Naive thymus-derived CD8-positive, alpha-beta T cell (primary cell): ENCODE results near the gene KRTAP5-2. TPM values are rescaled to one million over a fixed set of nuclear protein-coding genes. Genes with fewer than 3 reads are reported as not detected.
"Not testable (repeated sequence)": the region's sequence is repeated elsewhere in the genome, so short reads cannot be mapped to it uniquely, and the experiment has no call there.

Experiments used
- ATAC-seq, 2 donors: fragments of 150-1000 bp; cut with Tn5 transposase in 1 of 2; sonication (Bioruptor Pico), chemical (Tn5 transposase) in 1 of 2; 1 replicate in 1 of 2; 2 replicates in 1 of 2; pipeline ENCODE4 v1.10.0; 2021; ENCODE audit warnings: mild to moderate bottlenecking in 2 of 2, moderate library complexity in 2 of 2
- POLR2A ChIA-PET: fragments of 350-600 bp; sonication (Branson Sonifier 250); formaldehyde crosslinking; loops from one replicate; lab custom pipeline; 2021; ENCODE audit warnings: antibody characterized with exemption; lab: Charles Lee
- DNase-seq, 10 donors: peaks; one replicate each; pipeline versions ENCODE4 v3.0.0 to v3.0.0-alpha.2; 2020 to 2022
- H3K27ac Mint-ChIP-seq, 10 donors: one replicate each; pipeline ENCODE4 v1.8.0; 2020 to 2022; ENCODE audit warnings: mild to moderate bottlenecking in 10 of 10, mixed read lengths in 10 of 10, moderate library complexity in 4 of 10, inconsistent platforms in 1 of 10
- H3K27me3 Mint-ChIP-seq, 5 donors: one replicate each; pipeline ENCODE4 v1.8.0; 2021 to 2022; ENCODE audit warnings: mixed read lengths in 5 of 5
- H3K36me3 Mint-ChIP-seq, 3 donors: one replicate each; pipeline ENCODE4 v1.8.0; 2020 to 2022; ENCODE audit warnings: mixed read lengths in 3 of 3, mild to moderate bottlenecking in 2 of 3, inconsistent platforms in 1 of 3
- H3K4me1 Mint-ChIP-seq, 4 donors: one replicate each; pipeline ENCODE4 v1.8.0; 2021 to 2022; ENCODE audit warnings: mixed read lengths in 4 of 4
- H3K4me3 Mint-ChIP-seq, 10 donors: one replicate each; pipeline ENCODE4 v1.8.0; 2020 to 2022; ENCODE audit warnings: mild to moderate bottlenecking in 10 of 10, mixed read lengths in 10 of 10, moderate library complexity in 6 of 10, inconsistent platforms in 1 of 10
- H3K9me3 Mint-ChIP-seq, 9 donors: one replicate each; pipeline ENCODE4 v1.8.0; 2020 to 2022; ENCODE audit warnings: mixed read lengths in 9 of 9, mild to moderate bottlenecking in 3 of 9, inconsistent platforms in 1 of 9, moderate library complexity in 1 of 9
- polyA plus RNA-seq, 3 donors: library from polyadenylated mRNA; unstranded; fragments of 300-500 nt; fragmentation: Illumina TruSeq; gene quantifications; one replicate each; pipeline ENCODE4 v1.2.3, GENCODE V29; 2021
- total RNA-seq, 8 experiments: library from RNA in 2 of 8; stranded (reverse) in 2 of 8; gene quantifications; one replicate each; pipeline ENCODE4 v1.2.3 and lab custom pipeline; 2021 to 2026

KRTAP5-2 gene
- total and polyA plus RNA-seq, 5 experiments from 2014 or later: not detected

DNA sequence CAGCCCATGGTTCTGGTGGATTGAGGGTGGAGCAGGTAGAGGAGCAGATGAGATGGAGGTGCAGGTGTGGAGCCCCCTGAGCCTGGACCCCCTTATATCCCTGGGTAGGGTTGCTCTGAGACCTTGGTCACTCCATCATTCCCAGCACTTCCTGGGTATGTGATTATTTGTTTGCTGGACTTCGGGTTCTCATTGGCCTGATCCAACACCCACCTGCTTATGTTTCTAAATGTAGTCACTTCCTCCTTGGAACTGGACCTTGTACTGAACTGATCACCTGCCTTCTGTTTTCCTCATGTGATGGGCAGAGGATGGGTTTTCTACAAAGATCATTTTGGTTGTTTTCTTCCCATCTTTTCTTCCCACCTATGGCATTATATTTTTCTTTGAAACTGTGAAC is 24.0 kb upstream of the KRTAP5-2 start, which contains the start of gene KRTAP5-4:
Gene KRTAP5-4 (minus strand): TSS at position 53 of the 400 bp plus-strand sequence. CDS start 45 bp downstream, at position 8.
- ATAC-seq: no peak
- Mint-ChIP-seq H3K4me3 (no peak within 1 kb of the TSS), H3K27ac (peak within 1 kb of the TSS in 1 of 10 donors; percentile 28), H3K27me3 (peaks cover 10 to 20% (median 14%) of the 10 kb centered on the region in 5 donors), H3K9me3 (no peaks in the 10 kb centered on the region), H3K36me3 (no peaks in the 10 kb centered on the region), H3K4me1 (peaks cover 0 to 6% (median 3%) of the 10 kb centered on the region in 4 donors)
- DNase-seq: no peak
- POLR2A ChIA-PET: no interaction called here

- peaks cover 0 to 6% (median 3%) of the 10 kb centered on the region in 4 donors for H3K4me1 Mint-ChIP-seq
- DNase-seq: no peak
- H3K4me3 Mint-ChIP-seq: peak overlapping the region in 2 of 10 donors; percentile 33 to 45
Observed at GRCh38 chr11:1619449-1619848, 21.4 kb upstream of the KRTAP5-2 start.

DNA sequence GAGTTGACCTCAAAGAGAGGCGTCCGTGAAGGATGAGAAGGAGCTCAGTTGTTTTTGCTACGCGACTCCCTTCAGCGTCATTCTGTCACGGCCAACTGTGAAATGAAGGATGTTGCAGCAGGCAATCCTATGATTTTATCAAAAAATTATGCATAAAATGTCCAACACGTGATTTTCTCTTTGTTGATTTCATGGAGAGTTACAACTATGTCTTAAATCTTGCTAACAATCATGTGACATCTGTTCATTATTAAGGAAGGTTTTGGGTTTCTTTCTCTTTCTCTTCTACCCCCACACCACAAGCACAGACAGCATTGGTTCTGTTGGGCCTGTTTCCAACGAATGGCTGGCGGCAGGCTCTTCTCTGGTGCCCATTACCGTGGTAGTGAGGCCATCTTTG is 20.1 kb upstream of the KRTAP5-2 start:
- ATAC-seq: no peak

More at GRCh38 chr11:1619449-1619848, 21.4 kb upstream of the KRTAP5-2 start:
- POLR2A ChIA-PET: no interaction called here
- no peaks in the 10 kb centered on the region for H3K9me3 Mint-ChIP-seq
- no peaks in the 10 kb centered on the region for H3K36me3 Mint-ChIP-seq
- peak in 1 of 2 donors; percentile 61 for ATAC-seq
- peaks cover 26 to 41% (median 32%) of the 10 kb centered on the region in 5 donors for H3K27me3 Mint-ChIP-seq
- peak overlapping the region in 1 of 10 donors; percentile 10 for H3K27ac Mint-ChIP-seq

GRCh38 chr11:1608363-1608762 is 10.3 kb upstream of the KRTAP5-2 start, which contains the start of gene KRTAP5-3:
Gene KRTAP5-3 (minus strand): TSS chr11:1608463. CDS start chr11:1608385, 78 bp downstream.
- no peak for ATAC-seq
- H3K27ac Mint-ChIP-seq: no peak within 1 kb of the TSS
- no peaks in the 10 kb centered on the region for H3K36me3 Mint-ChIP-seq
- H3K4me1 Mint-ChIP-seq: peaks cover 0 to 1% (median under 1%) of the 10 kb centered on the region in 4 donors
- peaks cover 13 to 43% (median 31%) of the 10 kb centered on the region in 5 donors for H3K27me3 Mint-ChIP-seq
- POLR2A ChIA-PET: no interaction called here
- no peaks in the 10 kb centered on the region for H3K9me3 Mint-ChIP-seq
- no peak within 1 kb of the TSS for H3K4me3 Mint-ChIP-seq
- no peak for DNase-seq

More for the DNA sequence above, 20.1 kb upstream of the KRTAP5-2 start:
- no peak for DNase-seq
- peaks cover 26 to 53% (median 36%) of the 10 kb centered on the region in 5 donors for H3K27me3 Mint-ChIP-seq
- no peaks in the 10 kb centered on the region for H3K36me3 Mint-ChIP-seq
- H3K9me3 Mint-ChIP-seq: no peaks in the 10 kb centered on the region
- H3K4me1 Mint-ChIP-seq: peaks cover 0 to 6% (median 3%) of the 10 kb centered on the region in 4 donors
- POLR2A ChIA-PET: no interaction called here
- H3K27ac Mint-ChIP-seq: no peak overlapping the region
- no peak overlapping the region for H3K4me3 Mint-ChIP-seq

- H3K27ac Mint-ChIP-seq, DNase-seq, H3K4me3 Mint-ChIP-seq, H3K36me3 Mint-ChIP-seq, POLR2A ChIA-PET, H3K9me3 Mint-ChIP-seq, ATAC-seq, H3K4me1 Mint-ChIP-seq: not testable (repeated sequence)
- H3K27me3 Mint-ChIP-seq: peaks cover 18 to 45% (median 35%) of the 10 kb centered on the region in 5 donors
Observed at GRCh38 chr11:1607901-1608300, 9.8 kb upstream of the KRTAP5-2 start.

DNA sequence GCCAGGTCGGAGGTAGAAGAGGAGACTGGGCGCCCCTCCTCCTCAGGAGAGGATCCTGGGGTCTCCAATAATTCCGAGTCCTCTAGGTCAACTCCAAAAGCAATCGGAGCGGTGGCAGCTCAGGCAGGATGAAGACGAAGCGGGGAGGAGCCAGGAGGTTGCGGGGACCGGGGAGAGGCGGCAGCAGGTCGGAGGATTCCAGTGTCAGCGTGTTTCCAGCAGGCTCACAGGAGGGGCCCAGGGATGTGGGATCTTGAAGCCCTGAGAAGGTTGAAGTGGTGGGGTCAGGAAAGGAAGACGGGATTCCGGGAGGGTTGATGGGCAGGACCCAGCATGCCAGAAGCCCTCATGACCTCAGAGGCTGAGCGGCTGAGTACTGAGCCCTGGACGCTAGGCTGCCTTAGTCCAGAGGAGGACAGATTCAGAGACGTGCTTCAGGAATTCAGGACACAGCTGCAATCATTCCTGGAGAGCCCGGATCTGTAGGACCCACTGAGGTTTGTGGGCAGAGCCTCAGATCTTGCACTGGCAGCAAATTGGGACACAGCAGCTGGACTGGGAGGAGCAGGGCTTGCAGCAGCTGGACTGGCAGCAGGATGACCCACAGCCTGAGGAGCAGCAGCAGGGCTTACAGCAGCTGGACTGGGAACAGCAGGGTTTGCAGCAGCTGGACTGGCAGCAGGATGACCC is 9.2 kb upstream of the KRTAP5-2 start:
- H3K4me3 Mint-ChIP-seq, H3K27ac Mint-ChIP-seq, H3K4me1 Mint-ChIP-seq, DNase-seq, H3K36me3 Mint-ChIP-seq, H3K9me3 Mint-ChIP-seq, POLR2A ChIA-PET, ATAC-seq: not testable (repeated sequence)
- peaks cover 18 to 51% (median 35%) of the 10 kb centered on the region in 5 donors for H3K27me3 Mint-ChIP-seq

GRCh38 chr11:1605923-1606322 is 7.8 kb upstream of the KRTAP5-2 start:
- H3K36me3 Mint-ChIP-seq, POLR2A ChIA-PET, ATAC-seq, DNase-seq, H3K9me3 Mint-ChIP-seq, H3K4me1 Mint-ChIP-seq: not testable (repeated sequence)
- Mint-ChIP-seq H3K4me3 (peak overlapping the region in 1 of 10 donors; percentile 57), H3K27me3 (peaks cover 20 to 49% (median 37%) of the 10 kb centered on the region in 5 donors), H3K27ac (peak overlapping the region in 2 of 10 donors; percentile 21 to 44)

DNA sequence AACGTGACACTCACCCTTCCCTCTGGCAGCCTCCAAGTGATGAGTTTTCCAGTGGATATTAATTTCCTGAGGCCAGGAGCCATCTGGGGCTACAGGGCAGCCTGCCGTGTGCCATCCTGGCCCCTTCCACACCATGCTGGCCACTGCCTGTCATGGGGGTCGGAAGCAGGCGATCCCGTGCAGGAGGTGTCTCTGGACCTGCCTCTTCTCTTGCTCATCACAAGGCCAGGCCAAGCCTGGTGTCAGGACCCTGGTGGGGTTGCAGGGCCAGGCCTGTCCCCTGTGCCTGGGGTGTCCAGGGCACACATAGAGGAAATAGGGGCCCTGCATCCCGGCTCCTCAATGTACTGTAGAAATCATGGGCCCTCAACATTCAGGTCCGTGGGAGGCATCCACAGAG is 6.6 kb upstream of the KRTAP5-2 start:
- H3K4me1 Mint-ChIP-seq: peaks cover 0 to 1% (median under 1%) of the 10 kb centered on the region in 4 donors
- POLR2A ChIA-PET: no interaction called here
- ATAC-seq: no peak
- no peak for DNase-seq
- H3K4me3 Mint-ChIP-seq: no peak overlapping the region
- no peaks in the 10 kb centered on the region for H3K9me3 Mint-ChIP-seq
- peaks cover 25 to 45% (median 34%) of the 10 kb centered on the region in 5 donors for H3K27me3 Mint-ChIP-seq
- H3K36me3 Mint-ChIP-seq: no peaks in the 10 kb centered on the region
- no peak overlapping the region for H3K27ac Mint-ChIP-seq

- Mint-ChIP-seq H3K4me3 (no peak overlapping the region), H3K36me3 (no peaks in the 10 kb centered on the region), H3K27ac (no peak overlapping the region), H3K4me1 (peaks cover 0 to 1% (median under 1%) of the 10 kb centered on the region in 4 donors), H3K27me3 (peaks cover 30 to 46% (median 39%) of the 10 kb centered on the region in 5 donors), H3K9me3 (no peaks in the 10 kb centered on the region)
- DNase-seq: no peak
- POLR2A ChIA-PET: no interaction called here
- ATAC-seq: no peak
Observed at GRCh38 chr11:1604181-1604580, 6.1 kb upstream of the KRTAP5-2 start.

GRCh38 chr11:1603629-1604028 is 5.5 kb upstream of the KRTAP5-2 start:
- ATAC-seq (no peak), DNase-seq (no peak)
- no peak overlapping the region for H3K27ac Mint-ChIP-seq
- no peaks in the 10 kb centered on the region for H3K9me3 Mint-ChIP-seq
- H3K36me3 Mint-ChIP-seq: no peaks in the 10 kb centered on the region
- H3K4me1 Mint-ChIP-seq: peaks cover 0 to 1% (median under 1%) of the 10 kb centered on the region in 4 donors
- peaks cover 30 to 47% (median 41%) of the 10 kb centered on the region in 5 donors for H3K27me3 Mint-ChIP-seq
- POLR2A ChIA-PET: no interaction called here
- H3K4me3 Mint-ChIP-seq: no peak overlapping the region

GRCh38 chr11:1601663-1602062 is 3.6 kb upstream of the KRTAP5-2 start:
- DNase-seq, H3K9me3 Mint-ChIP-seq, ATAC-seq, H3K4me1 Mint-ChIP-seq, H3K27ac Mint-ChIP-seq, H3K4me3 Mint-ChIP-seq, POLR2A ChIA-PET, H3K36me3 Mint-ChIP-seq: not testable (repeated sequence)
- peaks cover 34 to 53% (median 44%) of the 10 kb centered on the region in 5 donors for H3K27me3 Mint-ChIP-seq

DNA sequence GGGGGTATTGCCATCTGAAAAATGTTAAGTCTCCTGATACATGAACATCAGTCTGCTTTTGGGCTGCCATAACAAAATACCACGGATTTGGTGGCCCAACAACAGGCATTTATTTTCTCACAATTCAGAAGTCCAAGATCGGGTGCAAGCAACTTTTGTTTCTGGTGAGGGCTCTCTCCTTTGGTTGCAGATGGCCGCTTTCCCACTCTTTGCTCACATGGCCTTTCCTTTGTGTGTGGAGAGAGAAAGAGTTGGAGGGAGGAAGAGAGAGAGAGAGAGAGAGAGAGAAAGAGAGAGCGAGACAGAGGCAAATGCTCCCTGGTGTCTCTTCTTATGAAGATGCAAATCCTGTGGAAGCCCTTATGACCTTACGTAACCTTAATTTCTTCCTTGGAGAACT is 2.5 kb upstream of the KRTAP5-2 start:
- Mint-ChIP-seq H3K4me3 (no peak overlapping the region), H3K27ac (peak overlapping the region in 1 of 10 donors; percentile 3), H3K9me3 (no peaks in the 10 kb centered on the region), H3K4me1 (peaks cover under 1 to 4% (median 3%) of the 10 kb centered on the region in 4 donors), H3K36me3 (peaks cover 0 to 4% (median 0%) of the 10 kb centered on the region in 3 donors), H3K27me3 (peaks cover 40 to 56% (median 47%) of the 10 kb centered on the region in 5 donors)
- no peak for DNase-seq
- POLR2A ChIA-PET: no interaction called here
- ATAC-seq: no peak

DNA sequence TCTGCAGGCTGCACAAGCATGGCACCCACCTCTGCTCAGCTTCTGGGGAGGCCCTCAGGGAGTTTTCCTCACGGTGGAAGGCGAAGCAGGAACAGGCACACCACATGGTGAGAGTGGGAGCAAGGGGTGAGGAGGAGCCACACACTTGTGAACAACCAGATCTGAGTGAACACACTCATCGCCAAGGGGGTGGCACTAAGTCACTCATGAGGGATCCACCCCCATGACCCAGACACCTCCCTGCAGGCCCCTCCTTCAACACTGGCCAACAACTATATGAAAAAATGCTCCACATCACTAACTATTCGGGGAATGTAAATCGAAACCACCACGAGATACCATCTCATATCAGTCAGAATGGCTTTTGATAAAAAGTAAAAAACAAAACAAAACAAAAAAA is 722 bp upstream of the KRTAP5-2 start:
- Mint-ChIP-seq H3K27me3 (peaks cover 43 to 66% (median 60%) of the 10 kb centered on the region in 5 donors), H3K9me3 (no peaks in the 10 kb centered on the region), H3K27ac (no peak overlapping the region), H3K36me3 (peaks cover 0 to 4% (median 0%) of the 10 kb centered on the region in 3 donors), H3K4me3 (no peak overlapping the region), H3K4me1 (peaks cover 4 to 10% (median 8%) of the 10 kb centered on the region in 4 donors)
- ATAC-seq (no peak), DNase-seq (no peak)
- POLR2A ChIA-PET: no interaction called here
